ENCODE measurements around the gene SLC47A2.
A peak's percentile ranks its signal among the peaks of the same experiment; 100 is the strongest.

SLC47A2 gene

DNA sequence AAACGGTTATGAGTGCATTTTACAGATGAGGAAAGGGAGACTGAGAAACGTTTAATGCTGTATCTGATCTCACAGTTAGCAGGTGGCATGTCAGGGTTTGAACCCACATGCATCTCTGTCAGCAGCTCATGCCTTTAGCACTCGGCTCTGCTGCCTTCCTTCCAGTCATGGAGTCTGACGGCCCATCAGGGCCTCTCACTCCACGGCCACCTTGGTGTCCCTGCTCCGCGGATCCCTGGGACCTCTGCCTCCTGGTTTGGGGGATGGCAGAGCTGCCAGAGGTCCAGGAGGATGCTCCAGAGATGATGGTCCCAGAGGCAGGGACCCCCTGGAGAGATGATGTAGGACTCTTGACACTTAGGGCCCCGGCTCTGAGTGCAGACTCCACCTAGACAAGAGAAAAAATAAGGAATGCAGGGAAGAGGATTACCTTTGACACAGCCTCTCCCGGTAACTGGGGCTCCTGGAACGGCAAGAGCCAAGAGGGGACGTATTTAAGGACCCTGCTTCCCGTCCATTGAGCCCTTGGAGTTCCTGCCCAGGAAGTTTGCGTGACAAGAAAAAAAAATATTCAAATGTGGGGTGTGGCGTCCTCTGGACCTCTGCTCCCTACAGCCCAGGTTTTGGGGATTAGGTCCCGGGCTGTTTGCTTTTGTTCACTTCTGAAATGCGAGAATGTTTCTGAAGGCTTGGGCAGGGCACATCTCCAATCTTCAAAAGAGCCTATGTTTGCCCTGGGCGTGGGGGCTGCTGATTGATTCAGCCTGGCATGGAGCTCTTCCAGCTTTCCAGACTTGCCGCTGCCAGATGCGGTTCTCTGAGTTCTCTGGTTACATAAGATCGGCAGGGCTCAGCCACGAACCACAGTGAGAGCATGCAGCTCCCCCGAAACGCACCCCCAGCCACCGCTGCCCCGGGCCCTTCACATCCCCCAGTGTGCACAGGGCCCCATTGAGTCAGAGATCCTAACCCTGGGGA is 31.7 kb upstream of the SLC47A2 start, which contains the start of gene ALDH3A1:
Gene ALDH3A1, minus strand, starts transcription at position 470 of the 978 bp plus-strand sequence. CDS start 3,169 bp downstream, outside the sequence.
- DNase-seq (ENCODE audit: low read depth in 2 of 2) = no peak

GRCh38 chr17:19747159-19747719 is 30.9 kb upstream of the SLC47A2 start:
- DNase-seq (ENCODE audit: low read depth in 2 of 2) = no peak

DNA sequence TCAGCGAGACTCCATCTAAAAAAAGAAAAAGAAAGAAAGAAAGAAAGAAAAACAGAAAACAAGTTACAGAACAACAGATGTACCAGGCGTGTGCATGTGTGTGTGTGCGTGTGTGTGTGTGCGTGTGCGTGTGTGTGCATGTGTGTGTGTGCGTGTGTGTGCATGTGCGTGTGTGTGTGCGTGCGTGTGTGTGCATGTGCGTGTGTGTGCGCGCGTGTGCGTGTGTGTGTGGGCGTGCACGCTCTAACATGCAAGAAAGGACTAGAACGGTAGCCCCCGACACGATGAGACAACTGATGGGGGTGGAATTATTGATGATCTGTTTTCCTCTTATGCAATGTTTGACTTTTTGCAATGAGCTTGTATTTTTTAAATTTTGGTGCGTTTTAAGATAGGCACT is 30.1 kb upstream of the SLC47A2 start:
- DNase-seq (ENCODE audit: low read depth in 2 of 2) = no peak

GRCh38 chr17:19744922-19745757 is 28.8 kb upstream of the SLC47A2 start:
- DNase-seq (ENCODE audit: low read depth in 2 of 2) = peak; percentile 61 to 71

DNA sequence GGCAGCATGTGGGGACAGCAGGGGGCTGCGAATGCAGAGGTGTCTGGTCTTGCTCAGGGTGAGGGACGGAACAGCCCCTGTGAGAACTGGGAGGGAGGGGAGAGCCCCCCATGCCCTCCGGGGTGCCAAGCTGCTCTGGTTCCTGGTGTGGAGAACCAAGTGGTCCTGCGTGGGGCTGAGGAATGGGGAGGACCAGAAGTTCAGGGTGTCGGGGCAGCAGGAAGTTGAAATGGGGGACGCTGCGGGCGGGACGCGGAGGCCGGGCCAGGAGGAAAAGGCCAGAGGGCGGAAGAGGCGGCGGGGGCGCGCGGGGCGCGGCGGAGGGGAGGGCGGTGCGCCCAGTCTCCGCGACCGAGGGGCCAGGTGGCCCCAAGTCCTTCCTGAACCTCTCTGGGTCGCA is 28.1 kb upstream of the SLC47A2 start:
- DNase-seq (ENCODE audit: low read depth in 2 of 2) = no peak

DNA sequence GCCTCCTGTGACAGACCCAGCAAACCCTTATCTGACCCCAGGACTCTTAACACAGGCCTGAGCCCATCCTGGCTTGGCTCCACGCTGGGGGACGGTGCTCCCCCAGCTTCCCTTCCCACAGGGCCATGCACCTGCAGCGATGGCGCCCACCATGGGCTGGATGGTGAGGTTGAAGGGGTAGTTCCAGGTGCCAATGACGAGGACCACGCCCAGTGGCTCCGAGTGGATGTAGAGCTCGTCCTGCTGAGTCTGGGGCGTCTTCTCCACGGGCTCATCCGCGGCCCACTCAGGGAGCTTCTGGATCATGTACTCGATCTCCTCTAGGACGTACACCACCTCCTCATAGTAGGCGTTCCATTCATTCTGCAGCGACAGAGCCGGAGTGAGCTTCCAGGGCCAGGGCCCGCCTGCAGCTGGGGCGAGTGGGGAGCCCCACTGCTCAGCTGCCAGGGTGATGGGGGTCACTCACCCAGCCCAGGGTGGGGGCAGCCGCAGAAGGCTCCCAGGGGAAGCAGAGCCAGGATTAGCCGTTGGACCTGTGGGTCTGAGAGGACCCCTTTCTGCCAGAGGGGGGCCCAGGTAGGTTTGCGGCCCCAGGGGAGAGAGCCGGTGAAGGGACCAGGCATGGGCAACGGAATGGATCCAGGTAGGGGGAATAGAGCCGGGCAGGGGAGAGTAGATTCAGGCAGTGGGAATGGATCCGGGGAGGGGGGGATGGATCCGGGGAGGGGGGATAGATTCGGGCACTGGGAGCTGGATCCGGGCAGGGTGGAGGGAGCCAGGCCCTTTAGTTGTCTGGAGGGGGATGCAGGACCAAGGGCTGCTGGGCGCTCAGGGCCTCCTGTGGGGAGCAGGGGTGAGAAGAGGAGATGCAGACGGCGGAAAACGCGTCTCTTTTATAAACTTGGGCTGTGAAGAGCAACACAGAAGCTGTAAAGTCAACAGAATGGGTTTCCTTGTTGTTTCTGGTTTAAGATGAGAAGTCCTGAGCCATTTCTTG is 27.0 kb upstream of the SLC47A2 start:
- no peak for DNase-seq (ENCODE audit: low read depth in 2 of 2)

GRCh38 chr17:19742495-19742894 is 26.1 kb upstream of the SLC47A2 start:
- no peak for DNase-seq (ENCODE audit: low read depth in 2 of 2)

GRCh38 chr17:19741832-19742457 is 25.6 kb upstream of the SLC47A2 start:
- DNase-seq (ENCODE audit: low read depth in 2 of 2) = no peak

GRCh38 chr17:19740933-19741332 is 24.5 kb upstream of the SLC47A2 start:
- DNase-seq (ENCODE audit: low read depth in 2 of 2) = no peak

DNA sequence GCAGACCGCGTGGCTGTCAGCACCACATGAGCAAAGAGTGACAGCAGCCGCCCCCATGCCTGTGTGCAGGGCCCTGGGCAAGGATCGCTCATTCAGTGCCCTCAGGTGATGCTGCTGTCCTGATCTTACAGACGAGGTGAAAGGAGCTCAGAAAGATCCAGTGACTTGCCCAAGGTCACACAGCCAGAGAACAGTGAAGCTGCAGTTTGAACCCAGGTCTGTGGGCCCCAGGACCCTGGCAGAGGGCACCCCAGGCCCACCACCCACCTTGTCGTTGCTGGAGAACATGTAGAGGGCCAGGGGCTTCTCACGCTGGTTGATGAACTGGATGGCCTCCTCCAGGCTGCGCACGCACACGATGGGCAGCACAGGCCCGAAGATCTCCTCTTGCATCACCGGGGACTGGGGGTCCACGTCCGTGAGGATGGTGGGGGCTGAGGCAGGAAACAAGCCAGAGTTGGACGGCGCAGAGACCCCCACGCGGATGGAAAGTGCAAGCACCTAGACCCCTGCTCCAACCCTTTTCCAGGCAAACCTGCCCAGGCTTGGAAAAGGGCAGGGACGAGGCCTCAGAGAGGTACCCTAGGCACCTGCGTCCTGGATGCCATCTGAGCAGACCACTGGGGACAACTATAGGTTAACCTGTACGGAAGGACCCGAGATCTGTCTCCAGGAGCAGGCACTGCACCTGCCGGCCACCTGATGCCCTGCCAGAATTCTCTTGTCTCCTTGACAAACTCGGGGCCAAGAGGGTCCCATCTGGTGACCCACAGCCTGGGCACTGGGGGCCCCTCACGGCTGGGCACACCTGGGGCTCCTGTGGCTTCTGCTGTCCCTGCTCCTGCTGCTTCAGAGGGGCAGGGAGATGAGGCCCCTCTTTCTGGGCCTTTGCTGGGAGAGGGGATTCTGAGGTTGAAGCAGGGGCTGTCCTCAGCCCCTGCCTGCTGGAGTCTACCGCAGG is 23.1 kb upstream of the SLC47A2 start:
- DNase-seq (ENCODE audit: low read depth in 2 of 2) = no peak

DNA sequence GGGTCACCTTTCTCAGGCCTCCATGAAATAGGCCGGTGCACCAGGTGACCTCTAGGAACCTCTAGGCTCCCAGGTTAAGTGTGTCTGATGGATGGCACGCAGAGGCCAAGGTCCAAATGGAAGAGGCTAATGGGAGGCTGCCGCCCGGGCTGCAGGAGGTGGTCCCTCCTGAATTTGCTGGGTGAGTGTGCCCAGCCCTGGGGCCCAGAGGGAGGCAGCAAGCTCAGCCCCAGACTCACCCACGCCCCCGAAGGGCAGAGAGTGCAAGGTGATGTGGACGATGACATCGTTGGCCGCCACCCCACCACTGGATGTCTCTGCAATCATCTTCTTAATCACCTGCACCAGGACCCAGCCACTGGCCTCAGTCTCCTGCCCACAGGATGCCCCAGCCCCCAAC is 22.4 kb upstream of the SLC47A2 start:
- DNase-seq (ENCODE audit: low read depth in 2 of 2) = no peak

DNA sequence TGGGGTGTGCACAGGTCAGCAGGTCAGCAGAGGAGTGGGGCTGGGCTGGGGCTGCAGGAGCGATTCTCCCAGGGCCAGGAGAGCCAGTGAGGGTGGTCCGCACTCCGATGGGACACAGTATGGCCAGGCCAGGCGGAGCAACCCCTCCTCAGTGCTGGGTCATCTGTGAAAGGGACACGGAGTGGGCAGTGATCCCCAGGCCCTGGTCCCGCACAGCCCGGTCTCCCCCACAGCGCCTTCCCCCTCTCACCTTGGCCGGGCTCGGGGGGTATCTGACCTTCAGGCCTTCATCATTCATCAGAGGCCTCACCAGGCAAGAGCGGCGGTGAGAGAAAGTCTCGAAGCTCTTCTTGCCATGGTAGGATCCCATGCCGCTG is 21.7 kb upstream of the SLC47A2 start:
- no peak for DNase-seq (ENCODE audit: low read depth in 2 of 2)

DNA sequence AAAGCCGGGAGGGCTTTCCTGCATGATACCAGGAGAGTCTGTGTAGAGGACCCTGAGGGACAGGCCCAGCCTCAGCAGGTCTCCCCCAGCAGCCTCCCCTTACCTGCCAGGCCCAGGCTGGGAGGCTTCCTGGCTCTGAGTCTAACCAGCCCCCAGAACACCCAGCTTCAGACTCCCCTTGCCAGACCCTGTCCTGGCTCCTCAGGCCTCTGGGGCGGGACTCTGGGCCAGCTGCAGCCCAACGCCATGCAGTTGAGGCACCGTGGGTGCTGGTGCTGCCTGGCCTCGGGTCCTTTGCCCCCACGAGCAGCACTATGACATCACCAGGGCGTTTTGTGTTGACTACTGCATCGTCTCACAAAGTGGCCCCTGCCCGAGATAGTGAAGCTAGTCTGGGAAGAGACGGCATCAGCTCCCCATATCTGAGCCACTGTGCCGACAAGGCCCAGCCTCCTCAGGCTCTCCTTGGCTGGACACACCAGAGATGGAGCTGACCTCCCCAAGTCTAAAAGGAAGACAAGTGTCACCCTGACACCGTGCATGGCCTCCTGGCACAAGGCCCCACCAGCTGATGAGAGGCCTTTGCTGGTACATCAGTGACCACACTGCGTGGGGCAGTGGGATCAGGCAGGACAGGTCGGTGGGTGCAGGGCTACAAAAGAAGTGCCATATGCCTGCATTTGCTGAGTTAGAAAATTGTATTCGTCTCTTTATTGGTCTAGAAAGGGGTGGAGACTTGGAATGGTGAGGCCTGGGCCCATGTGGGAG is 21.1 kb upstream of the SLC47A2 start:
- DNase-seq (ENCODE audit: low read depth in 2 of 2) = no peak

GRCh38 chr17:19736071-19736470 is 19.7 kb upstream of the SLC47A2 start:
- DNase-seq (ENCODE audit: low read depth in 2 of 2) = no peak

- no peak for DNase-seq (ENCODE audit: low read depth in 2 of 2)
Observed at GRCh38 chr17:19733953-19734526, 17.7 kb upstream of the SLC47A2 start.

- DNase-seq (ENCODE audit: low read depth in 2 of 2) = no peak
Observed at GRCh38 chr17:19731626-19732025, 15.2 kb upstream of the SLC47A2 start.

- no peak for DNase-seq (ENCODE audit: low read depth in 2 of 2)
Observed at GRCh38 chr17:19730843-19731242, 14.5 kb upstream of the SLC47A2 start.

- no peak for DNase-seq (ENCODE audit: low read depth in 2 of 2)
Observed at GRCh38 chr17:19729900-19730299, 13.5 kb upstream of the SLC47A2 start.
